HCT116 (cell line): ENCODE results near the gene CAMK2D. TPM values are rescaled to one million over a fixed set of nuclear protein-coding genes. Genes with fewer than 3 reads are reported as not detected.

Source experiments
- ATAC-seq: fragments of 200-7000 bp; cut with Tn5 transposase; 2 replicates; pipeline ENCODE4 v1.9.1; 2020; ENCODE audit warnings: mild to moderate bottlenecking, moderate library complexity
- BruUV-seq: library from RNA; stranded (reverse); fragments of 400-500 nt; replicated peaks from 2 replicates; lab custom pipeline; 2021; lab: Mats Ljungman, UMichigan
- CTCF ChIA-PET: fragments of 300-600 bp; sonication (Branson Sonifier 250); formaldehyde crosslinking; loops from one replicate; lab custom pipeline; 2021; ENCODE audit warnings: antibody characterized with exemption; lab: Charles Lee
- POLR2A ChIA-PET: fragments of 300-600, 350-600 bp; sonication (Branson Sonifier 250); formaldehyde crosslinking; loops from one replicate; lab custom pipeline; 2021; ENCODE audit warnings: antibody characterized with exemption; lab: Charles Lee
- RAD21 ChIA-PET, 2 experiments: fragments of 300-600 bp; sonication (Branson Sonifier 250); formaldehyde crosslinking; loops; one replicate each; lab custom pipeline; 2023; ENCODE audit warnings: low total read pairs in 2 of 2; ENCODE audit not compliant: uncharacterized antibody in 2 of 2, unreplicated experiment in 2 of 2, low non-redundant PET in 1 of 2; lab: Charles Lee
- DNase-seq: peaks from one replicate; pipeline ENCODE4 v3.0.0-alpha.2; 2010; ENCODE audit warnings: low read depth, low spot score
- H2AFZ ChIP-seq: fragments of 200-600 bp; shearing (Covaris generic), sonication (generic); 2 replicates; pipeline ENCODE4 v1.6.1; 2017; ENCODE audit warnings: low read depth, mixed run types, mixed read lengths, antibody characterized with exemption, low read length; ENCODE audit not compliant: poor library complexity, severe bottlenecking
- H3K27ac ChIP-seq: 2 replicates; pipeline ENCODE4 v1.5.1; 2012; ENCODE audit warnings: low read depth, low read length
- H3K27me3 ChIP-seq: fragments of 200-600 bp; sonication (generic); 2 replicates; pipeline ENCODE4 v1.6.1; 2016; ENCODE audit warnings: mixed run types, low read length, mixed read lengths; ENCODE audit not compliant: insufficient read depth
- H3K36me3 ChIP-seq, 2 experiments: fragments of 200-500 bp in 1 of 2; fragments of 200-600 bp in 1 of 2; sonication (Bioruptor generic) in 1 of 2; sonication (generic) in 1 of 2; 2 replicates each; pipeline versions ENCODE4 v1.5.1 to v1.6.1; 2014 to 2016; ENCODE audit warnings: low read length in 2 of 2, inconsistent platforms in 1 of 2, mixed read lengths in 1 of 2, mixed run types in 1 of 2; ENCODE audit not compliant: insufficient read depth in 2 of 2, control insufficient read depth in 1 of 2
- H3K4me1 ChIP-seq, 2 experiments: fragments of 200-600 bp in 1 of 2; sonication (generic) in 1 of 2; 2 replicates each; pipeline versions ENCODE4 v1.5.1 to v1.6.1; 2012 to 2017; ENCODE audit warnings: low read length in 2 of 2, inconsistent platforms in 1 of 2, mild to moderate bottlenecking in 1 of 2, mixed read lengths in 1 of 2, mixed run types in 1 of 2, moderate library complexity in 1 of 2; ENCODE audit not compliant: insufficient read depth in 2 of 2, control insufficient read depth in 1 of 2
- H3K4me2 ChIP-seq: fragments of 200-600 bp; sonication (generic); 2 replicates; pipeline ENCODE4 v1.6.1; 2017; ENCODE audit warnings: mixed run types, low read length, mixed read lengths
- H3K4me3 ChIP-seq, 2 experiments: fragments of 200-600 bp in 1 of 2; sonication (generic) in 1 of 2; replicated peaks in 1 of 2; 2 replicates each; pipeline ENCODE4 v1.5.1; 2011 to 2016; ENCODE audit warnings: low read length in 2 of 2, control low read depth in 1 of 2, low read depth in 1 of 2, mild to moderate bottlenecking in 1 of 2, mixed read lengths in 1 of 2, mixed run types in 1 of 2
- H3K79me2 ChIP-seq: fragments of 200-600 bp; sonication (generic); 2 replicates; pipeline ENCODE4 v1.6.1; 2017; ENCODE audit warnings: mild to moderate bottlenecking, mixed run types, low read length, moderate library complexity, mixed read lengths; ENCODE audit not compliant: insufficient read depth
- H3K9ac ChIP-seq: fragments of 200-600 bp; sonication (generic); 2 replicates; pipeline ENCODE4 v1.6.1; 2016; ENCODE audit warnings: low read length, mixed read lengths
- H3K9me2 ChIP-seq: fragments of 200-600 bp; sonication (generic), shearing (Covaris generic); 2 replicates; pipeline ENCODE4 v1.6.1; 2017; ENCODE audit warnings: mixed run types, mild to moderate bottlenecking, moderate library complexity; ENCODE audit not compliant: insufficient read depth
- H3K9me3 ChIP-seq, 2 experiments: fragments of 200-500 bp in 1 of 2; fragments of 200-600 bp in 1 of 2; sonication (Bioruptor generic) in 1 of 2; sonication (generic) in 1 of 2; 2 replicates each; pipeline ENCODE4 v1.6.1; 2014 to 2017; ENCODE audit warnings: low read length in 2 of 2, mixed read lengths in 2 of 2, inconsistent platforms in 1 of 2, low read depth in 1 of 2, mild to moderate bottlenecking in 1 of 2, mixed run types in 1 of 2, moderate library complexity in 1 of 2; ENCODE audit not compliant: control insufficient read depth in 1 of 2, insufficient read depth in 1 of 2
- H4K20me1 ChIP-seq: fragments of 200-600 bp; sonication (generic), shearing (Covaris generic); 2 replicates; pipeline ENCODE4 v1.6.1; 2017; ENCODE audit warnings: mixed run types, mild to moderate bottlenecking, moderate library complexity; ENCODE audit not compliant: insufficient read depth
- CBX3 ChIP-seq: IDR thresholded peaks from 2 replicates; pipeline ENCODE4 v1.6.1; 2012; ENCODE audit warnings: low read depth
- CEBPB ChIP-seq: IDR thresholded peaks from 2 replicates; pipeline ENCODE4 v1.6.1; 2012; ENCODE audit warnings: low read depth
- EZH2 ChIP-seq: fragments of 200-600 bp; sonication (generic); IDR thresholded peaks from 2 replicates; pipeline ENCODE4 v1.6.1; 2017; ENCODE audit warnings: antibody characterized with exemption, mixed run types
- EZH2phosphoT487 ChIP-seq: fragments of 200-600 bp; IDR thresholded peaks from 2 replicates; pipeline ENCODE4 v1.6.1; 2018; ENCODE audit warnings: antibody characterized with exemption, borderline replicate concordance
- POLR2AphosphoS5 ChIP-seq: IDR thresholded peaks from 2 replicates; pipeline ENCODE4 v1.6.1; 2011; ENCODE audit warnings: mild to moderate bottlenecking, low read depth, low read length, moderate library complexity
- RAD21 ChIP-seq: IDR thresholded peaks from 2 replicates; pipeline ENCODE4 v1.6.1; 2012; ENCODE audit warnings: low read depth, mild to moderate bottlenecking
- SIN3A ChIP-seq: IDR thresholded peaks from 2 replicates; pipeline ENCODE4 v1.6.1; 2012; ENCODE audit warnings: low read depth
- SP1 ChIP-seq: IDR thresholded peaks from 2 replicates; pipeline ENCODE4 v1.6.1; 2012; ENCODE audit warnings: low read depth
- SRF ChIP-seq: IDR thresholded peaks from 2 replicates; pipeline ENCODE4 v1.6.1; 2012; ENCODE audit warnings: low read depth
- TCF7L2 ChIP-seq: IDR thresholded peaks from 2 replicates; pipeline ENCODE4 v1.7.0; 2011; ENCODE audit warnings: borderline replicate concordance, inconsistent platforms; ENCODE audit not compliant: insufficient read depth, insufficient read length; ENCODE audit errors: extremely low read depth
- YY1 ChIP-seq: IDR thresholded peaks from 2 replicates; pipeline ENCODE4 v1.6.1; 2011; ENCODE audit warnings: low read length, low read depth, moderate library complexity, mild to moderate bottlenecking; ENCODE audit not compliant: insufficient replicate concordance; ENCODE audit errors: extremely low read depth
- ZFX ChIP-seq: fragments of 450-650 bp; IDR thresholded peaks from 2 replicates; pipeline ENCODE4 v1.6.1; 2017
- intact Hi-C: fragments of 100-400 bp; cut with micrococcal nuclease; formaldehyde crosslinking; loops from 2 replicates; pipeline ENCODE4 v1.10.0; 2022
- total RNA-seq: library from RNA; stranded (reverse); gene quantifications from one replicate; pipeline ENCODE4 v1.2.1, GENCODE V29; 2021; ENCODE audit not compliant: unreplicated experiment
- TF ChIP-seq, protein P1 (sequence below), 3 experiments: fragments of 200-600 bp in 1 of 3; sonication (generic) in 1 of 3; IDR thresholded peaks in 2 of 3; conservative IDR thresholded peaks in 1 of 3; 2 replicates each; pipeline ENCODE4 v1.5.1; 2012 to 2017; ENCODE audit warnings: low read depth in 2 of 3, low read length in 2 of 3, antibody characterized with exemption in 1 of 3, borderline replicate concordance in 1 of 3, control low read depth in 1 of 3, mild to moderate bottlenecking in 1 of 3, mixed read lengths in 1 of 3, mixed run types in 1 of 3, moderate library complexity in 1 of 3; ENCODE audit not compliant: insufficient read depth in 1 of 3
- TF ChIP-seq, protein P2 (sequence below): IDR thresholded peaks from 2 replicates; pipeline ENCODE4 v1.6.1; 2012; ENCODE audit warnings: low read depth
- TF ChIP-seq, protein P3 (sequence below): IDR thresholded peaks from 2 replicates; pipeline ENCODE4 v1.6.1; 2012

CAMK2D gene
- total RNA-seq, 1 experiment from 2014 or later: 67.0 TPM

DNA sequence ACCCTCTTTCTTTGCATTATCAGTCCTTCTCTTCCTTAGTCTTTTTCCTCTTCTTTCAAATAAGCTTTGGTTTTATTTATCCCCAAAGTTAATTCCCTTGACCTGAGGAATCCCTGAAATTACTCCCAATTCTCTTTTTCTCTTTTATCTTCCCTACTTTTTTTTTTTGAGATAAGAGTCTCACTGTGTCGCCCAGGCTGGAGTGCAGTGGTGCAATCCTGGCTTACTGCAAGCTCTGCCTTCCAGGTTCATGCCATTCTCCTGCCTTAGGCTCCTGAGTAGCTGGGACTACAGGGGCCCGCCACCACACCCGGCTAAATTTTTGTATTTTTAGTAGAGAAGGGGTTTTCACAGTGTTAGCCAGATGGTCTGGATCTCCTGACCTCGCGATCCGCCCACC, 17.8 kb downstream of the CAMK2D start (continued):
- TF ChIP-seq, protein P1, sequence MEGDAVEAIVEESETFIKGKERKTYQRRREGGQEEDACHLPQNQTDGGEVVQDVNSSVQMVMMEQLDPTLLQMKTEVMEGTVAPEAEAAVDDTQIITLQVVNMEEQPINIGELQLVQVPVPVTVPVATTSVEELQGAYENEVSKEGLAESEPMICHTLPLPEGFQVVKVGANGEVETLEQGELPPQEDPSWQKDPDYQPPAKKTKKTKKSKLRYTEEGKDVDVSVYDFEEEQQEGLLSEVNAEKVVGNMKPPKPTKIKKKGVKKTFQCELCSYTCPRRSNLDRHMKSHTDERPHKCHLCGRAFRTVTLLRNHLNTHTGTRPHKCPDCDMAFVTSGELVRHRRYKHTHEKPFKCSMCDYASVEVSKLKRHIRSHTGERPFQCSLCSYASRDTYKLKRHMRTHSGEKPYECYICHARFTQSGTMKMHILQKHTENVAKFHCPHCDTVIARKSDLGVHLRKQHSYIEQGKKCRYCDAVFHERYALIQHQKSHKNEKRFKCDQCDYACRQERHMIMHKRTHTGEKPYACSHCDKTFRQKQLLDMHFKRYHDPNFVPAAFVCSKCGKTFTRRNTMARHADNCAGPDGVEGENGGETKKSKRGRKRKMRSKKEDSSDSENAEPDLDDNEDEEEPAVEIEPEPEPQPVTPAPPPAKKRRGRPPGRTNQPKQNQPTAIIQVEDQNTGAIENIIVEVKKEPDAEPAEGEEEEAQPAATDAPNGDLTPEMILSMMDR (IDR thresholded peaks at IDR 0.05 in 2 of 3, conservative IDR thresholded peaks at IDR 0.05 in 1 of 3; ENCODE audit: borderline replicate concordance in 1 of 3, insufficient read depth in 1 of 3, low read depth in 2 of 3, low read length in 2 of 3): no peak
- no peak for TF ChIP-seq CBX3

DNA sequence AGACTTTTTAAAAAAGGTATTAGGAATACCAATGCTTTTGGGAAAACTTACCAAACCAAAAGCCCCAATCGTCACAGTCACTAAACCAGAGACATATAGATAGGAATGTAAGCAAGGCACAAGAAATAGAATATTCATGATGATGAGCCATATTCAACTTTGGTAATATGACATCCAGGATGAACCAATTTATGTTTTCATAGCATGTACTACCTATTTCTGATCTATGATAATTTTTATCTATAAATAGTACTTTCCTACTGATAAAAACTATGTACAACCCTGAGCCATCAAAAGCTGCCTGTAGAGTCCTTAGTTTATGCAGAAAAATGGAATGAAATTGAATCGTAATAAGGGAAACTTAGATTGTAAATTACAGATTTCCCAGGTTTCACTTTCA, 18.9 kb downstream of the CAMK2D start:
- ChIA-PET POLR2A (no interaction called here), CTCF (no interaction called here), RAD21 (no interaction called here)
- no peak for ATAC-seq
- no peaks in the 10 kb centered on the region for H3K9me2 ChIP-seq
- H3K4me2 ChIP-seq: no peak overlapping the region
- intact Hi-C loops: no loop called here
- H3K27me3 ChIP-seq: no peaks in the 10 kb centered on the region
- H3K27ac ChIP-seq: no peak overlapping the region
- no peak overlapping the region for H3K4me3 ChIP-seq
- no peaks in the 10 kb centered on the region for H4K20me1 ChIP-seq
- TF ChIP-seq EZH2 (no peak), ZFX (no peak), POLR2AphosphoS5 (no peak), SRF (no peak), SIN3A (no peak), SP1 (no peak), CBX3 (no peak), YY1 (no peak), CEBPB (no peak), RAD21 (no peak), TCF7L2 (no peak), EZH2phosphoT487 (no peak)
- TF ChIP-seq, protein P1 (IDR thresholded peaks at IDR 0.05 in 2 of 3, conservative IDR thresholded peaks at IDR 0.05 in 1 of 3; ENCODE audit: borderline replicate concordance in 1 of 3, insufficient read depth in 1 of 3, low read depth in 2 of 3, low read length in 2 of 3): no peak
- TF ChIP-seq, protein P2, sequence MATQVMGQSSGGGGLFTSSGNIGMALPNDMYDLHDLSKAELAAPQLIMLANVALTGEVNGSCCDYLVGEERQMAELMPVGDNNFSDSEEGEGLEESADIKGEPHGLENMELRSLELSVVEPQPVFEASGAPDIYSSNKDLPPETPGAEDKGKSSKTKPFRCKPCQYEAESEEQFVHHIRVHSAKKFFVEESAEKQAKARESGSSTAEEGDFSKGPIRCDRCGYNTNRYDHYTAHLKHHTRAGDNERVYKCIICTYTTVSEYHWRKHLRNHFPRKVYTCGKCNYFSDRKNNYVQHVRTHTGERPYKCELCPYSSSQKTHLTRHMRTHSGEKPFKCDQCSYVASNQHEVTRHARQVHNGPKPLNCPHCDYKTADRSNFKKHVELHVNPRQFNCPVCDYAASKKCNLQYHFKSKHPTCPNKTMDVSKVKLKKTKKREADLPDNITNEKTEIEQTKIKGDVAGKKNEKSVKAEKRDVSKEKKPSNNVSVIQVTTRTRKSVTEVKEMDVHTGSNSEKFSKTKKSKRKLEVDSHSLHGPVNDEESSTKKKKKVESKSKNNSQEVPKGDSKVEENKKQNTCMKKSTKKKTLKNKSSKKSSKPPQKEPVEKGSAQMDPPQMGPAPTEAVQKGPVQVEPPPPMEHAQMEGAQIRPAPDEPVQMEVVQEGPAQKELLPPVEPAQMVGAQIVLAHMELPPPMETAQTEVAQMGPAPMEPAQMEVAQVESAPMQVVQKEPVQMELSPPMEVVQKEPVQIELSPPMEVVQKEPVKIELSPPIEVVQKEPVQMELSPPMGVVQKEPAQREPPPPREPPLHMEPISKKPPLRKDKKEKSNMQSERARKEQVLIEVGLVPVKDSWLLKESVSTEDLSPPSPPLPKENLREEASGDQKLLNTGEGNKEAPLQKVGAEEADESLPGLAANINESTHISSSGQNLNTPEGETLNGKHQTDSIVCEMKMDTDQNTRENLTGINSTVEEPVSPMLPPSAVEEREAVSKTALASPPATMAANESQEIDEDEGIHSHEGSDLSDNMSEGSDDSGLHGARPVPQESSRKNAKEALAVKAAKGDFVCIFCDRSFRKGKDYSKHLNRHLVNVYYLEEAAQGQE: no peak
- TF ChIP-seq, protein P3, sequence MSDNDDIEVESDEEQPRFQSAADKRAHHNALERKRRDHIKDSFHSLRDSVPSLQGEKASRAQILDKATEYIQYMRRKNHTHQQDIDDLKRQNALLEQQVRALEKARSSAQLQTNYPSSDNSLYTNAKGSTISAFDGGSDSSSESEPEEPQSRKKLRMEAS: no peak
- BruUV-seq: no TSS peak
- no peak overlapping the region for H2AFZ ChIP-seq
- no peak overlapping the region for H3K9ac ChIP-seq
- H3K9me3 ChIP-seq: no peaks in the 10 kb centered on the region
- no peaks in the 10 kb centered on the region for H3K36me3 ChIP-seq
- no peak for DNase-seq
- H3K79me2 ChIP-seq: no peaks in the 10 kb centered on the region; the same call in 1 of the 2 replicates
- no peaks in the 10 kb centered on the region for H3K4me1 ChIP-seq
